HEK293T (cell line): ENCODE data around the gene C18orf63.

ENCODE experiments used
- ELF4 ChIP-seq: fragments of 450-650 bp; IDR thresholded peaks from 2 replicates; pipeline ENCODE4 v1.6.1; 2017; ENCODE audit warnings: antibody characterized with exemption
- HDGF ChIP-seq: fragments of 450-650 bp; IDR thresholded peaks from 2 replicates; pipeline ENCODE4 v1.6.1; 2017; ENCODE audit warnings: antibody characterized with exemption, borderline replicate concordance
- SP1 ChIP-seq: fragments of 450-650 bp; IDR thresholded peaks from 2 replicates; pipeline ENCODE4 v1.6.1; 2017

GRCh38 chr18:74290794-74291471 is 24.7 kb upstream of the C18orf63 start:
- TF ChIP-seq HDGF (no peak), SP1 (no peak), ELF4 (no peak)
